OCI-LY1 (cell line): ENCODE results near the gene PPP1R12B.
"Not testable (repeated sequence)": the region's sequence is repeated elsewhere in the genome, so short reads cannot be mapped to it uniquely, and the experiment has no call there.

Experiments used
- H2AFZ ChIP-seq: fragments of 200-600 bp; sonication (generic), shearing (Covaris generic); 2 replicates; pipeline ENCODE4 v1.6.0; 2014; ENCODE audit warnings: antibody characterized with exemption, mild to moderate bottlenecking, low read length
- H3F3A ChIP-seq: fragments of 200-600 bp; sonication (generic), shearing (Covaris generic); 2 replicates; pipeline ENCODE4 v1.6.0; 2014; ENCODE audit warnings: mild to moderate bottlenecking, antibody characterized with exemption, low read length, moderate library complexity; ENCODE audit not compliant: insufficient read depth
- H3K27ac ChIP-seq: fragments of 200-600 bp; sonication (generic); 2 replicates; pipeline ENCODE4 v1.5.1; 2014; ENCODE audit warnings: low read length, mixed run types, mild to moderate bottlenecking, low read depth; ENCODE audit not compliant: poor library complexity, severe bottlenecking
- H3K27me3 ChIP-seq: fragments of 200-600 bp; sonication (generic); 2 replicates; pipeline ENCODE4 v1.6.0; 2014; ENCODE audit warnings: antibody characterized with exemption, mild to moderate bottlenecking, low read length, moderate library complexity; ENCODE audit not compliant: insufficient read depth
- H3K36me3 ChIP-seq: fragments of 200-600 bp; sonication (generic); 2 replicates; pipeline ENCODE4 v1.6.1; 2014; ENCODE audit warnings: mild to moderate bottlenecking, antibody characterized with exemption, low read length, moderate library complexity, mixed read lengths; ENCODE audit not compliant: insufficient read depth
- H3K4me1 ChIP-seq: fragments of 200-600 bp; sonication (generic); 2 replicates; pipeline ENCODE4 v1.5.1; 2014; ENCODE audit warnings: mild to moderate bottlenecking, low read length, moderate library complexity; ENCODE audit not compliant: insufficient read depth, severe bottlenecking
- H3K4me2 ChIP-seq: fragments of 200-600 bp; sonication (generic), shearing (Covaris generic); 2 replicates; pipeline ENCODE4 v1.6.1; 2014; ENCODE audit warnings: low read length
- H3K4me3 ChIP-seq: fragments of 200-600 bp; sonication (generic); 2 replicates; pipeline ENCODE4 v1.5.1; 2014; ENCODE audit warnings: low read length, low read depth, mild to moderate bottlenecking, mixed read lengths; ENCODE audit not compliant: poor library complexity, severe bottlenecking
- H3K79me2 ChIP-seq: fragments of 200-600 bp; shearing (Covaris generic); 2 replicates; pipeline ENCODE4 v1.6.1; 2016; ENCODE audit warnings: mixed run types, low read length, mixed read lengths; ENCODE audit not compliant: insufficient read depth
- H3K9ac ChIP-seq: fragments of 200-600 bp; sonication (generic), shearing (Covaris generic); 2 replicates; pipeline ENCODE4 v1.6.1; 2014; ENCODE audit warnings: mild to moderate bottlenecking, low read length, mixed read lengths
- H3K9me2 ChIP-seq: fragments of 200-600 bp; sonication (generic), shearing (Covaris generic); 2 replicates; pipeline ENCODE4 v1.6.1; 2014; ENCODE audit warnings: low read depth, mild to moderate bottlenecking, low read length, mixed read lengths
- H3K9me3 ChIP-seq: fragments of 200-600 bp; shearing (Covaris generic); 2 replicates; pipeline ENCODE4 v1.6.1; 2014; ENCODE audit warnings: low read length, mixed read lengths
- H4K20me1 ChIP-seq: fragments of 200-600 bp; sonication (generic), shearing (Covaris generic); 2 replicates; pipeline ENCODE4 v1.6.0; 2016; ENCODE audit warnings: mild to moderate bottlenecking, low read length; ENCODE audit not compliant: insufficient read depth
- CTCF ChIP-seq: fragments of 200-600 bp; sonication (generic), shearing (Covaris generic); IDR thresholded peaks from 2 replicates; pipeline ENCODE4 v1.5.1; 2017; ENCODE audit warnings: mild to moderate bottlenecking, antibody characterized with exemption, low read length, moderate library complexity, mixed read lengths
- EZH2 ChIP-seq: fragments of 200-600 bp; sonication (generic), shearing (Covaris generic); IDR thresholded peaks from 2 replicates; pipeline ENCODE4 v1.8.0; 2017; ENCODE audit warnings: borderline replicate concordance, mixed run types, mild to moderate bottlenecking, antibody characterized with exemption, low read length, moderate library complexity, mixed read lengths

The PPP1R12B gene

GRCh38 chr1:202631076-202631923, 282.8 kb downstream of the PPP1R12B start:
- no peak overlapping the region for H3K4me2 ChIP-seq
- H3K79me2 ChIP-seq = no peaks in the 10 kb centered on the region
- H3K27ac ChIP-seq = no peak overlapping the region
- no peaks in the 10 kb centered on the region for H3K9me2 ChIP-seq
- no peaks in the 10 kb centered on the region for H3K9me3 ChIP-seq
- no peak overlapping the region for H3K9ac ChIP-seq
- no peak overlapping the region for H2AFZ ChIP-seq
- TF ChIP-seq CTCF (no peak), EZH2 (no peak)
- H4K20me1 ChIP-seq = no peaks in the 10 kb centered on the region
- no peak overlapping the region for H3K4me3 ChIP-seq
- H3K36me3 ChIP-seq = no peaks in the 10 kb centered on the region
- no peaks in the 10 kb centered on the region for H3K27me3 ChIP-seq
- no peaks in the 10 kb centered on the region for H3K4me1 ChIP-seq
- H3F3A ChIP-seq = no peaks in the 10 kb centered on the region

GRCh38 chr1:202632241-202632640, 283.7 kb downstream of the PPP1R12B start:
- Histone ChIP-seq H3K27ac (no peak overlapping the region), H3K36me3 (no peaks in the 10 kb centered on the region), H3F3A (no peaks in the 10 kb centered on the region), H3K4me1 (no peaks in the 10 kb centered on the region), H3K79me2 (no peaks in the 10 kb centered on the region), H3K9me3 (no peaks in the 10 kb centered on the region), H3K9ac (no peak overlapping the region), H2AFZ (no peak overlapping the region), H3K4me3 (no peak overlapping the region), H3K4me2 (no peak overlapping the region), H3K9me2 (no peaks in the 10 kb centered on the region), H3K27me3 (no peaks in the 10 kb centered on the region), H4K20me1 (no peaks in the 10 kb centered on the region)
- no peak for TF ChIP-seq CTCF
- no peak for TF ChIP-seq EZH2

- not testable (repeated sequence) for H3K79me2 ChIP-seq
Measured at GRCh38 chr1:202636171-202636570, 287.7 kb downstream of the PPP1R12B start.

GRCh38 chr1:202637321-202638018, 289.0 kb downstream of the PPP1R12B start:
- not testable (repeated sequence) for H4K20me1 ChIP-seq, H3K4me1 ChIP-seq, H3K27ac ChIP-seq

More at GRCh38 chr1:202636171-202636570, 287.7 kb downstream of the PPP1R12B start:
- H3K4me3 ChIP-seq, H3K9ac ChIP-seq, H3K27me3 ChIP-seq, H3F3A ChIP-seq, H3K36me3 ChIP-seq, H4K20me1 ChIP-seq, H2AFZ ChIP-seq, H3K27ac ChIP-seq, H3K4me1 ChIP-seq, H3K9me3 ChIP-seq, H3K9me2 ChIP-seq, H3K4me2 ChIP-seq: not testable (repeated sequence)

More at GRCh38 chr1:202637321-202638018, 289.0 kb downstream of the PPP1R12B start:
- not testable (repeated sequence) for H3K79me2 ChIP-seq, H3K9me2 ChIP-seq, H3K9me3 ChIP-seq, H3K36me3 ChIP-seq, H3K27me3 ChIP-seq, H3K9ac ChIP-seq, H3K4me2 ChIP-seq, H3F3A ChIP-seq, H2AFZ ChIP-seq, H3K4me3 ChIP-seq
